Stimulated activated CD8-positive, alpha-beta memory T cell treated with anti-CD3 and anti-CD28 coated beads, Interleukin-7, amount 100 ng/mL, for 24 hours (primary cell): ENCODE data around the gene WDR44.
"Not testable (repeated sequence)": the region's sequence is repeated elsewhere in the genome, so short reads cannot be mapped to it uniquely, and the experiment has no call there.

Source experiments
- DNase-seq: peaks from one replicate; pipeline ENCODE4 v3.0.0-alpha.2; 2020; ENCODE audit warnings: low read depth

The WDR44 gene

DNA sequence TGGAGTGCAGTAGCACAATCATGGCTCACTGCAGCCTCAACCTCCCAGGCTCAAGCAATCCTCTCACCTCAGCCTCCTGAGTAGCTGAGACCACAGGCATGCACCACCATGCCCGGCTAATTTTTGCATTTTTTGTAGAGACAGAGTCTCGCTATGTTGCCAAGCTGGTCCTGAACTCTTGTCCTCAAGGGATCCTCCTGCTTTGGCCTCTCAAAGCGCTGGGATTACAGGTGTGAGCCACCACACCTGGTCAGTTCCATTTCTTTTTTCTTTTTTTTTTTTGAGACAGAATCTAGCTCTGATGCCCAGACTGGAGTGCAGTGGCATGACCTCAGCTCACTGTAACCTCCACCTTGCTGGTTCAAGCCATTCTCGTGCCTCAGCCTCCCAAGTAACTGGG lies 136.5 kb downstream of the WDR44 start:
- DNase-seq = not testable (repeated sequence)

DNA sequence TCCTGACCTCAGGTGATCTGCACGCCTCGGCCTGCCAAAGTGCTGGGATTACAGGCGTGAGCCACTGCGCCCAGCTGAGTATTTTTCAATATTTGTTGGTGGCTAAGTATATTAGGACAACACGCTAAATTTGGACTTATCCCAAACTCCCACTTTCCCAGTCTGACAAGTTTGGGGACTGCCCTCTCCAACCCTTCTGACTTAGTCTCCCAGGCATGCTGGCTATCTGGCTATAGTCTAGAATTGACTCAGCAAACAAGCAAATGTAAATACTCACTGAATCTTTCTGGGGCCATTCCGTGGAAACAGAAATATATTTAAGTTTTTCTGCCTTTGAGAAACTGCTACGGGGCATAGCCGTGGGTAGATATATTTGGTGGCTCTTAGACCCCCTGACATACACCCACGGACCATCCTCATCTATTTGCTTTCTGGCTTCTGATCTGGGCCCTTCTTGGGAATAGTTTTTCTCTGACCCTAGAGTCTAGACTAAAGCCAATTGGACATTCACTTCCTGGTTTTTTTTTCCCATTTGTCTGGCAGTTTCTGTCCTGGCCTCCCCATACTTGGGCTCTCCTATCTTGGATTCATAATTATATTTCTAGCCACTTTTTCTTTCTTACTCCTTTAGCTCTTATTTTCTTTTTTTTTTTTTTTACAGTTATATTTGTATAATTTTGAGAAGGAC lies 138.5 kb downstream of the WDR44 start:
- DNase-seq = no peak

- not testable (repeated sequence) for DNase-seq
These were observed 140.8 kb downstream of the WDR44 start for GRCh38 chrX:118486693-118487092.

DNA sequence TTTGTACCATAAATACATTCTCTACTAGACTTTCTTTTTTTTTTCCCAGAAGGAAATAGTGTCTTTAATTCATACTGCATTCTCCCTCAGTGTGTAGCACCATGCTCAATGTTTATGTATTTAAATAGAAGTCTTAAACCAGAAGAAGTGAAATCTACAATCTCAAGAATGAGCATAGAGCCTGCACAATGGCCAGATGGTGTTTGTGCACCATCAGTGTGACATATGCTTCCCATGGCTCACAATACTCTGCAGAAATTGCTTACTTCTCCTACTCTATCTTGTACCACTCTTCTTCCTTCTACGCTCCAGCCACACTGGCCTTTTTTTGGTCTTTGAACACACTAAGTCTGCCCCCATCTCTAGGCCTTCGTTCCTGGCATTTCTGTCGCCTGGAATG lies 147.1 kb downstream of the WDR44 start:
- DNase-seq = no peak

- DNase-seq = no peak
These were observed 147.9 kb downstream of the WDR44 start for GRCh38 chrX:118493653-118494297.

DNA sequence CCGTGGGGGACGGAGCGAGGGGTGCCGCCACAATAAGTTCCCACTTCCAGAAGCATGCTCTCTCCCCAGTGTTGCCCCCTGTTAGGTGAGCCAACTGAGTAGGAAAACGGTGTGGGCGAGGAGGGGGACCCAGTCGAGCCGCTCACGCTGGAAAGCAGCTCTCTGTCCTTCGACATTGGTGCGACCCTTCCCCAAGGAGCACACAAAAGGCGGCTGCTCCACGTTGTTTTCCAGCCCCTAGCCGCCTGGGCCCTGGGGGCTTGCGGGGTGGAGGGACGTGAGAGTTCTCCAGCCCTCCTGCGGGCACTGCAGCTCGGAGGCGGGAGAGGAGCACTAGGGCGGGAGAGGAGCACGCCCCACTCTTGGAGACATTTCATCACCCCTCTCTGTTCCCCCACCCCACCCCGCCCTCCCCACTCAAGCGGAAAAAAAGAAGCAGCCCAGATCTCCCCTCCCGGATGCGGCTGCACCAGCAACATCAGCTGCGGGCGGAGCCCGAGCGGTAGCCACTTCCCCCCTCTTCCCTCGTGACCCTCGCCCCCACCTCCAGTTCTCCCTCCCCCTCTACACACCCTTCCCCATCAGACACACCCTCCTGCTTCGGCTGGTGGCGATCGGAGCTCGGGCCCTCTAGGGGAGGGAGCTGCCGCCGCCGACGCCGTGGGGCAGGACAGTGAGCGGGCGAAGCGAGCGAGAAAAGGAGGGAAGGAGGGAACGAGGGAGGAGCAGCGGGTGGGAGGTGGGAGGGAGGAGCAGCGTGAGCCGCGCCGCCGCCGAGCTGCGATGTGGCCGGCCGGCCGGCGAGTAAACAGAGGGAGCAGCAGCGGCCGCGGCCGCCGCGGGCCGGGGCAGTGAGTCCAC lies 149.4 kb downstream of the WDR44 start, which contains the start of gene DOCK11:
Gene DOCK11 (plus strand): TSS at position 755 of the 861 bp plus-strand sequence. CDS start 157 bp downstream, outside the sequence.
- peak; percentile 47 for DNase-seq

- peak; percentile 46 for DNase-seq
These were observed 150.3 kb downstream of the WDR44 start for GRCh38 chrX:118495958-118496762.

- DNase-seq = no peak
These were observed 150.8 kb downstream of the WDR44 start for GRCh38 chrX:118496763-118497079.

DNA sequence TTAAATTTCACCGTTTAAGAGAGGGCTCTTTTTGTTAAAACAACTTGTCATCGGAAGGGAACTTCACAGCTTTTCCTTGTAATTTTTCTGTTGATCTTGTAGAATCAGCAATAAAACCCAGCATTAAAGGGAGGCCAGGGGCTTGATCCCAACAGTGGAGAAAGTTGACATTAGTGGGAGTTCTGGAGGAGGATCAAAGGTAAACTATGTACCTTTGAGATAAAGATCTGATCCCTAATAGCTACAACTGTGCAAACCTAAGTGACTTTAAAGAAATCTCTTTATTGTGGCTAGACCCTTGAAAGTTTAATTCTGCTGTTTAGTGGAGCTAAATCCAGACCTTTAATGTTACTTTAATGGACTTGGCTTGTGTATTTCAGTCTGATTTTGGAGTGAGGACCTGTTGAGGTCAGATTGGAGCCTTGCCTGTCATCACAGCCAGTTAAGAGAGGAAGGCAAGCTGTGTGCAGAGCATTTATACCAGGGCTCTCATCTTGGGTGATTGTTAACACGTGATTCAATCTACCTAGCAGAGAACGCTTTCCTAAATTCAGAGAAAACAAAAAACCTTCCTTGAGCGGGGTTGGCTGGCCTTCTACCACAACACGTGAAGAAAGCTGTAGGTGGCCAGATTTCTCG lies 151.4 kb downstream of the WDR44 start:
- DNase-seq = no peak

DNA sequence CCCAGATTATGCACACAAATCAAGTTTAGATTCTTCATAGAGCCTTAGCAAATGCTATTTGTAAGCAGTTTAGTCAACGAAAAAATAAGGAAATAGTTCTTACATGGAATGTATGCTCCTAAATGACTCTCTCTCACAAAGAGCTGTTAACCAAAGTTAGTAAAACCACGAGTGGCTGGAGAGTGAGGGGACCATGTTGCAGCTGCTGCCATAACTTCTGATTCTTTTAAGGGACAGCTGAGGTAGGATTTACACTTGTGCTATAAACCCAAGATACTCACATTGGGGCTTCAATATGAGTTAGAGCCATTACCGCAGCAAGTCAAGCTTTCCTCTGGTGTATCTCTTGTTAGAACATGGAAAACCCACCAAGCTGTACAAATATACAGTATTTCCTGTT lies 152.4 kb downstream of the WDR44 start:
- no peak for DNase-seq

DNA sequence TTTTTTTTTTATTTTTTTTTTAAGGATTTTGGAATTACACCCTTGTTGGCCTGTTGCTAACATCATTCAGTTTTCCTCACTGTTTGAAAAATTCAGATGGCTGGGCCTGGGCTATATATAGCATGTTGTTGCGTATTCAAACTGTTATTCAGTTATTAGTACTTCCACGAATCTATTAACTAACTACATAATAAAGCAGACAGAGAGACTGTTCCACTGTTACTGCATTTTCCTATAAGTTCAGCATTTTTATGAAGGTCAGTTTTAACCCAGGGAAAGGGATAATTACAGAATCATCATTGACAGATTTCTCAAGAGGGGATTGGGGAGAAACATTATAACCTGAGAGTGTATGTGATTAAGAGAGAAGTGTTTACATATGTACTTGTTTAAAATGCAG lies 152.8 kb downstream of the WDR44 start:
- no peak for DNase-seq

- DNase-seq = no peak
These were observed 153.4 kb downstream of the WDR44 start for GRCh38 chrX:118499295-118499694.
